Prostate gland (tissue), 2 donors: Measurements from ENCODE around the gene SPPL3.

Experiments
- POLR2A ChIP-seq: fragments of 450-650 bp; IDR thresholded peaks from one replicate; pipeline ENCODE4 v1.6.1; 2016; ENCODE audit warnings: antibody characterized with exemption, mild to moderate bottlenecking
- TF ChIP-seq, protein P1 (sequence below), 4 experiments: fragments of 200-600 bp in 2 of 4; fragments of 450-650 bp in 2 of 4; sonication (generic) in 2 of 4; IDR thresholded peaks; 1 replicate in 3 of 4; 2 replicates in 1 of 4; pipeline ENCODE4 v1.5.1; 2016 to 2019; ENCODE audit warnings: antibody characterized with exemption in 4 of 4, mild to moderate bottlenecking in 2 of 4, moderate library complexity in 2 of 4

DNA sequence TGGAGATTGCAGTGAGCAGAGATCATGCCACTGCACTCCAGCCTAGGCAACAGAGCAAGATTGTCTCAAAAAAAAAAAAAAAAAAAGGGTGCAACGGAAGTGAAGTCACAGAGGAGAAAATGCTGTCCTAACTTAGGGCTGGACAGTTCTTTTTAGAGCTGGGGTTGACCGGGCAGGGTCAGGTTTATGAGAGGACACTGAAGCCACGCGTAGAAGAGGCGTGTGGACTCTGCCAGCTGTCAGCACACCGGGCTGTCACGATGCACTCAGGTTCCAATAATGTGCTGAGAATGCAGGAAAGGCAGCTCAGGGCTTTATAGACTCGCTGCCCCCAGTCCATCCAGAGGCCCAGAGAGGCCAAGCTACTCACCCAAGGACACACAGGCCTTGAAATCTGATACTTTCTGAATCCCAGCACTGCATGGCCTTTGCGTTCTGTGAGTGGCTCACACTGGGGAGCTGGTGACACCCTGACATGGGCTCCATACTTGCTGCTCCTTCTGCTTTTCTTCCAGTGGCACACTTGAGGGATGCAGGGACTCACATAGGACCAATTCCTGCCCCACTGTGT is 28.9 kb upstream of the SPPL3 start:
- TF ChIP-seq, protein P1, sequence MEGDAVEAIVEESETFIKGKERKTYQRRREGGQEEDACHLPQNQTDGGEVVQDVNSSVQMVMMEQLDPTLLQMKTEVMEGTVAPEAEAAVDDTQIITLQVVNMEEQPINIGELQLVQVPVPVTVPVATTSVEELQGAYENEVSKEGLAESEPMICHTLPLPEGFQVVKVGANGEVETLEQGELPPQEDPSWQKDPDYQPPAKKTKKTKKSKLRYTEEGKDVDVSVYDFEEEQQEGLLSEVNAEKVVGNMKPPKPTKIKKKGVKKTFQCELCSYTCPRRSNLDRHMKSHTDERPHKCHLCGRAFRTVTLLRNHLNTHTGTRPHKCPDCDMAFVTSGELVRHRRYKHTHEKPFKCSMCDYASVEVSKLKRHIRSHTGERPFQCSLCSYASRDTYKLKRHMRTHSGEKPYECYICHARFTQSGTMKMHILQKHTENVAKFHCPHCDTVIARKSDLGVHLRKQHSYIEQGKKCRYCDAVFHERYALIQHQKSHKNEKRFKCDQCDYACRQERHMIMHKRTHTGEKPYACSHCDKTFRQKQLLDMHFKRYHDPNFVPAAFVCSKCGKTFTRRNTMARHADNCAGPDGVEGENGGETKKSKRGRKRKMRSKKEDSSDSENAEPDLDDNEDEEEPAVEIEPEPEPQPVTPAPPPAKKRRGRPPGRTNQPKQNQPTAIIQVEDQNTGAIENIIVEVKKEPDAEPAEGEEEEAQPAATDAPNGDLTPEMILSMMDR (IDR thresholded peaks at IDR 0.05): no peak
- TF ChIP-seq POLR2A: no peak
